Amniotic epithelial cell (primary cell): ENCODE data around the gene GLS.
"Not testable (repeated sequence)": the region's sequence is repeated elsewhere in the genome, so short reads cannot be mapped to it uniquely, and the experiment has no call there.

Experiments
- DNase-seq: peaks from one replicate; pipeline ENCODE4 v3.0.0-alpha.2; 2010; ENCODE audit warnings: low read depth

The GLS gene

DNA sequence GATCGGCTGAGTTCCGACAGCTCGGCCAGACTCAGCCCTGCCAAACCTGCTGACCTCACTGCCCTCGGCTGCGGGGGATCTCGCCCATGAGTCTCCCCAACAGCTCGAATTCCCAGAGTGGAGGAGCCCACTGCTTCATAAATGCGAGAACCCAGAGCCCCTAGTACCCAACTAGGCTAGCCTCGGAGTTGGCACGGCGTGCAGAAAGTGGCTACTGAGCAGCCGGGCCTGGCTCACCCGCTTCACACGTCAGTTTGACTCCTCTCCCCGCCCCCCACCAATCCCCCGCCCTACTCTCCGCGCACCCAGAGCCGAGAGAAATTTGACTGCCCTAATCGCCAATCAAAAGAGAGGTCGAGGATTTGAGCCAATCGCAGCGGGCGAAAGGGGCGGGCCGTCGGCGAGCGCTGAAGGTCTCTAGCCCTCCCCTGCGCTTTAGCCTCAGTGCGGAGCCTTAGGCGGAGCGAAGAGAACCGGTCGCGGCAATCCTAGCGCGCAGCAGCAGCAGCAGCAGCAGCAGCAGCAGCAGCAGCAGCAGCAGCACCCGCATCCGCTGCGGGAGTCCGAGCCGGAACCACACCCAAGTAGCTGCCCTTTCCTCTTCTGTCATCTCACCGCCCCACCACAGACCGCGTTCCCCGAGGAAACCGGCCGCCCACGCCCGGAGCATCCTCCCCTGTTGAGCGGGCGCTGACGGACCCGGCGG, at the start of gene GLS:
Gene GLS, plus strand, starts transcription at position 444 of the 706 bp plus-strand sequence. CDS start 264 bp downstream, outside the sequence.
- DNase-seq, result peak; percentile 95

DNA sequence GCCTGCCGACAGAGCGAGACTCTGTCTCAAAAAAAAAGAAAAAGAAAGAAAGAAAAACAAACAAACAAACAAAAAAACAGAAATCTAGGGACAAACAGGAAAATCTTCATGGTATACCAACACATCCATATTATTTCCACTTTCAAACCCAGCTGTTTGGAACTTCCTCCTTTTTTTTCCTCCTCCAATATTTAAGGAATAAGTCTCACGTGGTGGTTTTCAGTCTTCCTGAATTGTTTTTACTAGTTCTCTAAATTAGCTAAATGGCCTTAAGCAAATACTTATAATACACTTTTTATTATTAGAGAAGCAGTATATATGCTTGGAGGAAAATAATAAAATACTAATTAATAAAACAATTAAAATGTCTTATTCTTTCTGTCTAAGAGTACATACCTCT, 48.7 kb upstream of the GLS start:
- DNase-seq, result no peak

DNA sequence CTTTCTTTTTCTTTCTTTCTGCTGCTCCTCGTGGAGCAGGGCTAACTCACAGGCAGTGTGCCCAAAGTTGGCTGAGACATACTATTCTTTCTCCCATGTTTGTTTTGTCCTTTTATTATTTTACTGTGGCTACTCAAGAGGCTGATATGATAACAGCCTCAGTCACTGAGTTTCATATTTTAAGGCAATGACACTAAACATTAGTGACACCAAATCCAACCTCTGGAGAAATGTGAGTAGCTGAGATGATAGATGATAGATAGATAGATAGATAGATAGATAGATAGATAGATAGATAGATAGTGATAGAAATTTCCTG, 45.8 kb upstream of the GLS start:
- no peak for DNase-seq

DNA sequence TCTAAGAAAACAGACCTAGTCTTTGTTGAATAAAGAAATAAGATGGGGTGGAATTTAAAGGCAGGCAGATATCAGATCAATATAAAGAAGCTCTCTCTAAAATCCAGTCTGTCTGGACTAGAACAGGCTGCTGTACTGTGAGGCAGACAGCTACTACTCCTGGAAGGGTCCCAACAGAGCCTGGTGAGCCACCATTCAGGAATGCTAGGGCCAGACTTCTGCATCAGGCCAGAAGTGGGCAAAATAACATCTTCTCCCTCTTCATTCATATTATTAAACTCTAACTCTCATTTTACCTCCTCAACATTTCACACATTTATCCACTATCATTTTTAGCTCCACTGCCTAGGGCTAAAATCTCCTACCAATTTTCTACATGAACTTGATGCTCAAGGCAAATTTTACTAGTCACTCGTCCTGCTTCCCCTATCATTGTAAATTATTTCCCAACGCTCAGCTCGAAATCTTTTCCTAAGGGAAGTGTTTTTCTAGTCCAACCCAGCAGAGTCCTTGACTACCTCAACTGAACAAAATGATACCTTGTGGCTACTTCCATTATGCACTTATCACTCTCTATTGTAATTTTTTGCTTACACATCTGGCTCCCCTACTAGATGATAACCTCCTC, 45.2 kb upstream of the GLS start:
- peak; percentile 84 for DNase-seq

DNA sequence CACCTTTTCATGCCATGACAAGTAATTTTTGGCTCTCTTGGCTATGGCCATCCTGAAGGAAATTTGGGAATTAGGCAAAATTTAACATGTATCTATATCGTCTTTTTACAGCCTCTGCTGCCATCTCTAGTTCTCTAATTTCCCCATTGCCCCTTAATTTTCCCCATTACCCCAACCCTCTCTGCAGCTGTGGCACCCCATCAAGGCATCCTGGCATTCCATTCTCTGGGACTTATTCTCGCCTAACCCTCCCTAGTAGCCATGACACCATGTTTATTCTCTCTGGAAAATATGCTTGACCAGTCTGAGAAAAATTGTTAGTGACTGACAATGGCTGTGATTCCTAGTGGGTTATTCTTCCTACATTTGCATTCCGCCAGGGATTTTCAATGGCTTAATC, 43.9 kb upstream of the GLS start:
- no peak for DNase-seq

DNA sequence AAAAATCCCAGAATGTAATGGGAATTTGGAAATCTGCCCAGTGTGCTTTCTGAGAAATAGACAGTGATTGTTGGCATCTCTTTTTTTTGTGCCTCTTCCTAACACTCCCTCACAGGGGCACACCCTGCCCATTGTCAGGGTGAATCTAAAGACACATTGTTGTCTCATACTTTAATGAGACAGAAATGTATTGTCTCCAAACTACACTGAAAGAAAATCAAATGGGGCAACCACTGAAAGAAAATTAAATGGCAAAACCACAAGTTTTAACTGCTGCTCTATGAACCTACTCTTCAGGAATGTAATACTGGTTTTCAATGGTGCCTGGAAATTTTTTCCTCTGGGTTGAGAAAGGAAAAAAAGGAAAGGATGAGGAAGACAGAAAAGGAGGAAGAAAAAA, 43.2 kb upstream of the GLS start:
- peak; percentile 73 for DNase-seq

DNA sequence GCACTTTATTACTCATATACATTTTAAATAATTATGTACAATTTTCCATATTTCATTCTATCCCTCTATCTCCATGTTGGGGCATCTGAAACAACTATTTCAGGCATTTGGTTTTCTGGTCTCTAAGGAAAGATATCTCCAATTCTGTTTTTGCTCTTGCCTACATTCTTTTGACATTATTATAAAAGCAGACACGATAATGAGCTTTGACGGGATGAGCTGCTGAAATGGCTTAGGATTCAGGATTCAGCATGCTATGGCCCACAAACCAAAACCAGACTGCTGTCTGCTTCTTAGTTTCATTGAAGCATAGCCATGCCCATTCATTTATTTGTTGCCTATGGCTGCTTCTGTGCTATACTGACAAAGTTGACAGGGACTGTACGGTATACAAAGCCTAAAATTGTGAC, 42.7 kb upstream of the GLS start:
- DNase-seq, result peak; percentile 74

DNA sequence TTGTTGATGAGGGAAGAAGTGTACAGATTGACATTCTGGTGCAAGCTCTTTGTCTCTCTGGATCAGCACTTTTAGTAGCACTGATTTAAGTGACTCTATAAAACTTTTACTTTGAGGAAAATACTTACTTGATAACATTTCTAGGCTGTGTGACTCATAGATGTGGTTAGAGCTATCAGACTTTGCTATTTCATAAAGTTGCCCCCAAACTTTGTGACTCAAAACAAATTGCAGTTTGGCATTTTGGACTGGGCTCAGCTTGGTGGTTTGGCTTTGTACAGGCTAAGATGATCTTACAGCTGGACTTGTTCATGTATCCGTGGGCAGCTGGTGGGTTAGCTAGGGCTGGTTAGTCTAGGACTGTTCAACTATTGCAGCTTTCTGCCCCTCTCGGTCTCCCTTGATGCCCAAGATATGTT, 42.1 kb upstream of the GLS start:
- DNase-seq, result peak; percentile 86

DNA sequence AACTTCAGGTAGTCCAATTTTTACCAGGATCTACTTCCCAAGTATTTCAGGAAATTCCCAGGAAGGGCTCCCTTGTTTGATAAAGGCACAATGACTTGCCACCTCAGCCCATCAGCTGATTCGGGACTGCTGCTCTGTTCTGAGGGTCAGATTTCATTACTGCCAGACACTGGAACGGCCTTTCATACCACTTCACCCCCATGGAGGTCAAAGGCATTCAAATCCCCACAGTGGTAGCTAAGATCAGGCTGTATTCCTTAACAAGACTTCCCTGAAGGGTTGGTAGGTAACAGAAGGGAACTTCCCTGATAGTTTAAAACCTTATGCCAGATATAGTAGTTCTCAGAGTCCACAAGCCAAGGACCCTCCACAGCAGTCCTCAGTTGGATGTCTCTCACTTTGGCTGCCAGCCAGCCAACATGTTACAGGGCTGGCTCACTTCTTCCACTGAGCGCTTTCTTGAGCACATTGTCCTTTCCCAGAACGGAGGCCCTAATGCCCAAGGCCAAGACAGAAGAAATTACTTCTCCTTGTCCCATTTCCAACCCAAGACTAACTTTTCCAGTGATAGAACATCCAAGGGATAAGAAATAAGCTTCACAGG, 40.0 kb upstream of the GLS start:
- no peak for DNase-seq

DNA sequence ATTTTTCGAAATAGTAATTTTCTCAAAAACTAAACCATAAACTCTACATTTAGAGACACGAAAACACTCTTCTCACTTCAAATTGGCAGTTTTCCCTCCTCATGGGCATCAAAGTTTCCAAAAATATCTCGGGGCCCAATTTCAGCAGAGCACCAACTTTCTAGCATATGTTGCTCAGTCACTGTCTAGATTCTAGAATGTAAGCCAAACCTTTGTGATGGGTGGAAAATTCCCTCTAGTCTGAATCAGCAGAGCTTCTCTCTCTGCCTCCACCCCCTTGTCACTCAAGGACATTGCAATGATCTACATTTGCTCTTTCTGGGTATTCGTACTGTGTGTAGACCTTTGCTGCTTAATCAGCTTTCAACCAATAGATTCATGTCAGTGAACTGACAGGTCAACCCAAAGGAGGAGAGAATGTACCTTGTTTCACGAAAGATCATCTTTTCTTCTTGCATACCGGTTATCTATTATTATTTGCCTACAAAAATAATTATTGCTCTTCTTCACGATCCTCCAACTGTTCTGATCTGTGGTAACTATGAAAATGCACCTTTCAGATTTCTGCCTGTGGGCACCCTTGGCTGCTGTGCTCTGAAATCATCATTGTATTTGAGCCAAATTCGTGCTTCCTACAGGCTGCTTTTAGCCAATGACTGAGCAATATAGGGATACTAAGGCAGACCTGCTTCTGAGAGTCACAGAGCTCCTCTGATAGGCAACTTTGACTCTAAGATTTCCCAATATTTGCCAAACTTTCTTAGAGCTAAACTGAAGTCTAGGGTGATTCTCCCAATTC, 38.7 kb upstream of the GLS start:
- DNase-seq, result peak; percentile 69

DNA sequence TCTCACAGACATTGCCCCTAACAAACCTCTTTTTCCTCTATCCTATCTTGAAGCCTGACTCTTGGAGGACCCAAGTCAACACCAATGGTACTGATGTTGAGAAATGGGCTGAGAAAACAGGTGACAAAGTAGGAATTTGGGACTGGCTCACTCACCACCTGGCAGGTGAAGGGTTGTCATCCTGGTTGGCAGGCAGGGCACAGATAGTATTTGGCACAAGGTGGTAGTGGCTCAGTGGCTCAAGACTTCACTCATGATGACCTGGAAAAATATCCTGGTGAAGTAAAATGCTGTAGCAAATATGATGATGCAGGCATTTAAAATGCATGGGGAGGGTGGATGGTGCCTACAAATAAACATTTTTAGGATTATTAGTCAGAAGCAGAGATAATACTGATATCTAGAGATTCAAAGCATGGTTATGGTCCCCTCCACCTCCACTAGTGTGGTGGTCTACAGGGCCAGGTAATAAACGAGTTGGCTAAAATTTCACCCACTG, 38.0 kb upstream of the GLS start:
- DNase-seq, result no peak

DNA sequence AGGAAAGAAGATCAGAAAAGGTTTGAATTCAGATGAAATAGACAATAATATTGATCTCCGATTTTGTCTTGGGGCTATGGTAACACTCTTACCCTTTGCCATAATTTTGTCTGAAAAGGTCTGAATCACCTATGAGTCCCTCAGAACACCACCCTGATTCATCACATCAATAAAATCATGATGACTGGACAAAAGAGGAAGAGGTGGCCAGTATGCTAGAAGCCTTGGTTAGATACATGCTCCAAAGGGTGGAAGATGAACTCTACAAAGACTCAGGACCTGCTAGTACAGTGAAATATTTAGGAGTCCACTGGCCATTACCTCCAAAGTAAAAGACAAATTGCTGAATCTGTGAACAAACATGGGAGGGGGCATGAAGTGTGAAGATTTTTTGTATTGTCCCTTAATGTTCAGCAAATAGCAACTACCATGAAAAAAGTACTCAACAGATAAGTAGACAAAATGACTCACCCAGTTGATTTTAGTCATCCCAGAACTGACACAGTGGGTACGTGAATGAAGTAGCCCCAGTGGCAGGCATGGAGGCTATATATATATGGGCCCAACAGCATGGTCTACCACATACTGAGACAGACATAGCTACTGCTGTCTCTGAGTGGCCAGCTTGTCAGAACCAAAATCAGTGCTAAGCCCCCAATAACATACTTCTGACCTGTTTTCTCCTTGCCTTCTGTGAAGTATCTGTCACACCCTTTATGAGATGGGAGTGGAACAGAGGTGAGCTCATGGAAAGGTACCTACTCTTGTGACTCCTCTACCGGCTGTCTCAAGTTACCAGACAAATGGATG, 36.5 kb upstream of the GLS start:
- DNase-seq, result peak; percentile 52

DNA sequence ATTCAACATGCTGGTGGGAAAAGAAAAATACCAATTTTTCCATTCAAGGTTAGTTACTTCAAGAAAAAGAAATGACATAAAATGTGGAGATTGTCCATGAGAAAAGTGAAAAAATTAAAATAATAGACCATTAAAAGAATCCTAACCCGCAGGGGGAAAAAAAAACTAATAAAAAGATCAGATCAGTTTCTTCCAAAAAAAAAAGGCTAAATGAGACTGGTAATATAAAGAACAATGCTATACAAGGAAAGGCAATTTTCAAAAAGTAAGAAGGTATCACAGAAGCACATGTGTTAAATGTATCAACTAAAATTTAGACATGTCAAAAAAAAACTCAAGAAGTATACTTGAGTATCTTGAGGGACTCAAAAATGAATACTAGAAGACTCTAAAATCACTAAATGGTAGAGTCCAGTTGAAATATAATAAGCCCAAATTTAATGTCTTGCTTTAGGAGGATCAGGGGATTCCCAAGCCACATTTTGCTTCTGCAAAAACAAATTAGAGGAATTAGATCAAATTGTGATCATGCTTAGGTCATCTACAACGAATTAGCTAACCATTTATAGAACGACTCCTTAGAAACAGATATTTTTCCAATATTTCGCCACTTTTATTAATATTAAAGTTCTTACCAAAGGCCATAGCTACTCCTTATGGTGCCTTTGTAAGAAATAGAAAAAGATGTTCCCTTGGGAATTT, 35.8 kb upstream of the GLS start:
- DNase-seq, result no peak

DNA sequence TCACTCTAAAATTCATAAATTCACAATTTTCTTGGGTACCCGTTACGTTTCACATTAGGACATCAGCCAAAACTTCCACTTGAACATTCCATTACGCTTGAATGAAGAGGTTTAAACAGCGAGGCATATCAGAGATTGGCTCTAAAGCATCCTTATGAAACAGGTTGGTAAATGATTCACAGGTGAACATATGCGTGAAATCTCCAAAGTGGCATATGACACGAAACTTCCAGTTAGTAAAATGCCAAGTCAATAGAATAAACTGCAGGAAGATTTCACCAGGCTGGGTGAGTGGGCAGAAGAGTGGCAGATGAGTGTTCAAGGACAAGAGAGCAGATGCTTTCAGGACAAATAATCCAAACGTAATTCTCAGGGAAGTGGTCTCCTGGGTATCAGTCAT, 33.9 kb upstream of the GLS start:
- DNase-seq, result no peak

DNA sequence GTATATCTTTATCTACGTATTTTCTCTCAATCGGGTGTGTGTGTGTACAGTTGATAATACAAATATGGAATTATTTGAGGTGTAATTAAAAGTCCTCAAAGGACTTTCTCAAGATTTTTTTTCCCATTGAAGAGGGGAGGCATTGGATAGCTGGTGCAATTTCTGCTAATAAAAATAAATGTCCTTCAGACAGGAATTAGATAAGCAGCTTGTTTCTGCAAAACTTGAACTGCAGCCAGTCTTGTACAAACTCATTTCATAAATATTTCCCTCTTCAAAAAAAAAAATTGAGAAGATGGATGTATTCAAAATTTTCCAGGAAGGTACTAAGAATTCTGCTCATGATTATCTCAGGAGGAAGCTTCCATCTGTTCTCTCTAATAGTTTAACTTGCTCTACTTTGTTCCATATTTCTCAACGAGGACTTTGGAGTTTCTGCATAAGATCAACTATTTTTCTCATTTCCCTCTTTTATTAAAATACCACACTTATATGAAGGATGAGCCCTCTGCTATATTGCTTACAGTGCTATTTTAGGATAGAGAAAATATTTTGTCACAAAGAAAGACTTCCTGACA, 33.0 kb upstream of the GLS start:
- peak; percentile 90 for DNase-seq

DNA sequence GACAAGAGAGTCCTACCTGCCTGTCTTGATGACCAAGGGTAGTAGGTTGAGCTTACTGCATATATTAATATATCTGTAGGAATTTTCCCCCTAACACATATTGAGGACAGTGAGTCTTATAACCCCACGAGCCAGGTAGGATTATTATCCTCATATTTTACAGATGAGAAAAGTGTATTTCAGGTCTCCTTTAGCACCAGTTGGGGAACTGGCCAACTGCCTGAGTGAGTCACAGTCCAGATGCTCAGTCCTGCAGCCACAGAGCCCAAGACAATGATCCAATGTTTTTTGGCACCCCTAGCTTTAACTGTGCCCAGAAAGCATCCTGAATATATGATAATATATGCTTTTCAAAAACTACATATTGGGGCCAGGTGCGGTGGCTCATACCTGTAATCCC, 30.8 kb upstream of the GLS start:
- DNase-seq, result peak; percentile 70

DNA sequence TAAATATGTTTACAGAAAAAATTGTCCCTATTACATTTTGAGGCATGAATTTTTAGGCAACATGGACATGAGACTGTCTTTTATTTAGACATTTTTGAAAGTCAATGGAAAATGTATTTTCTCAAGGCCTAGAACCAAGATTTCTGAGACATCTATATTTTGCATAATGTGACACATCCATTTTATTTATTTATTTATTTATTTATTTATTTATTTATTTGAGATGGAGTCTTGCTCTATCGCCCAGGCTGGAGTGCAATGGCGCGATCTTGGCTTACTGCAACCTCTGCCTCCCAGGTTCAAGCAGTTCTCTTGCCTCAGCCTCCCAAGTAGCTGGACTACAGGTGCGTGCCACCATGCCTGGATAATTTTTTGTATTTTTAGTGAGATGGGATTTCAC, 27.6 kb upstream of the GLS start:
- DNase-seq, result not testable (repeated sequence)

DNA sequence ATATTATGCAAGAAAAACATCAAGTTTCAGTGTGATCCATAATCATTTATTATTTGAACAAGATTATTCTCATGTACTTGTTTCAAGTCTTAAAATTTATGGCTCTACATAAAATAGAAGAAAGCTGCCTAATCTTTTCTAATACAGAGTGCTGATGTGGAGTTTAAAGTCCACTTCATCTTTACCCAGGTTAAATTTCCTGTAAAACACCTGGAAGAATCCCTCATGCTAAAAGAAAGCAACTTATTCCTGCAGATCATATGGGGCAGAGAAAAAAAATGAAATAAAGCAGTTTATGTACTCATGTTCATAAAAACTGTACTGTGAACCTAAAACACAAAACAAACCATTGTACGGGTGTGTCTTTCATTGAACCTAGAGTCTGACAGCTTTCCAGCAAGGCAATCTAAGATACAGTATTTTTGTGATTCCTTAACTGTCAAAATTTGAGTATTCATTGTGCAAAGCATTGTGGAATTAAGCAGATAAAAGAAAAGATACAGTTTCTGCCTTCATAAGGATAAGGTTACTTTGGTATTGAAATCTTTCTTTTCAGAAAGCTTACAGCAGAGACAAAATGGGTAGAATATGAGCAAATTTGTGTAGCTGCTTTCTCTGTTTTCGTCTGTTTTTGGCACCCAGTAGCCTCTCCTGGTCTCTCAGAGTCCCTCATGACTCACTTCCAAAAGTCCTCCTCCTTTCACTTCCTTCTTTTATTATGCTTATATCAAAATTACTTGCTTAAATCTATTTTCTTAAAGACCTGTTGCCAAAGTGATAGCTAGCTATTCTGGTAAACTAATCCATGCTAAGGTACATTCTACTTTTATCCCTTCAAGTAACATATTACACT, 26.9 kb upstream of the GLS start:
- DNase-seq, result no peak

DNA sequence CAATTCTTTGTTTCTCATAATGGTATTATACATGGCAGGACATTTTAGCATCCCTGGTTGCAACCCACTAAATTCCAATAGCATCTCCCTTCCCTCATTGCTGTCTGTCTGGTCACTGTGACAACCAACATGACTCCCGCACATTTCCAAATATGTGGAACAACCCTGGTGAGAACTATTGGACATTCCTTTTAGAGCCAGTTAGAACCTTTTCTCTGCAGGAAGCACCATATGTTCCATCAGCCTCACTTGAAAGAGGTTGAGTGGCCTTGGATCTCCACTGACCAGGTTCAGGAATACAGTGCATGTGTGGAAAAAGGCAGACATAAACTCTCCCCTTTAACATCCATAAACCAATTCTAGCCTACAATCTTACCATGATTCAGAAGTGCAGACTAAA, 25.9 kb upstream of the GLS start:
- DNase-seq, result no peak

DNA sequence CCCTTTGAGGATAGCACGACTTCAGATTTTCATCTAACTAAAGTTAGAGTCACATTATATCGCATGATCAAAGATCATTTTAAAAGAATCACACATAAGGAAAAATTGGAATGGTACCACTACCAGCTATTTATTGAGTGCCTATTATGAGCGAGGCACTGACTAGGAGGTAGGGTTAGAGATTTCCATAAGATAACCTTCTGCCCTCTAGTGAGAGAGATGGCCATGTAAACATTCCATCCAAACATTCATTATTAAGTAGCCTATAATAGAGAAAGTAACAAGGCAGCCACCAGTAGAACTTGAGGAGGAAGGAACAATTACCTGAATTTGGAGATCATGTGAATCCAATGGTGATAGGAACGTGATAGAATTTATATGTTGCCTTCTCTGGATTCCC, 25.4 kb upstream of the GLS start:
- DNase-seq, result no peak
